Measurements from ENCODE around the gene UBE2Z.

- TF ChIP-seq ZBTB21 (tag by site-specific recombination; IDR thresholded peaks at IDR 0.05) (no peak), ZNF398 (tag by site-specific recombination; IDR thresholded peaks at IDR 0.05) (0 out of 2 replicates have a peak, but pooled peaks have one; percentile 50), CTCF (tag by site-specific recombination; IDR thresholded peaks at IDR 0.05) (no peak), ZNF391 (tag by site-specific recombination; IDR thresholded peaks at IDR 0.05; ENCODE audit: borderline replicate concordance, low read depth) (no peak), ZNF585B (tag by site-specific recombination; IDR thresholded peaks at IDR 0.05) (no peak), ZNF10 (tag by site-specific recombination; IDR thresholded peaks at IDR 0.05) (no peak), ZNF350 (tag by site-specific recombination; IDR thresholded peaks at IDR 0.05) (no peak), ZNF133 (tag by site-specific recombination; IDR thresholded peaks at IDR 0.05) (no peak), YY1 (tag by site-specific recombination; IDR thresholded peaks at IDR 0.05) (no peak)
These were observed 35.0 kb upstream of the UBE2Z start for GRCh38 chr17:48873209-48873608.

Data from HEK293 (cell line).